Dendritic cell treated with granulocyte-macrophage colony-stimulating factor and Interleukin-4, amounts not matched to agents 40 ng/mL and 50 ng/mL, for 4 days (primary cell): ENCODE data around the gene PPIL6.
"Not testable (repeated sequence)": the region's sequence is repeated elsewhere in the genome, so short reads cannot be mapped to it uniquely, and the experiment has no call there.

ENCODE experiments used
- H3K27ac Mint-ChIP-seq: one replicate; pipeline ENCODE4 v1.8.0; 2022; ENCODE audit warnings: mild to moderate bottlenecking, mixed read lengths
- H3K27me3 Mint-ChIP-seq: one replicate; pipeline ENCODE4 v1.8.0; 2022; ENCODE audit warnings: mild to moderate bottlenecking, mixed read lengths
- H3K36me3 Mint-ChIP-seq: one replicate; pipeline ENCODE4 v1.8.0; 2022; ENCODE audit warnings: low read depth, mixed read lengths
- H3K4me1 Mint-ChIP-seq: one replicate; pipeline ENCODE4 v1.8.0; 2022; ENCODE audit warnings: low read depth, mixed read lengths
- H3K4me3 Mint-ChIP-seq: one replicate; pipeline ENCODE4 v1.8.0; 2022; ENCODE audit warnings: mild to moderate bottlenecking, moderate library complexity, mixed read lengths
- H3K9me3 Mint-ChIP-seq: one replicate; pipeline ENCODE4 v1.8.0; 2022; ENCODE audit warnings: mixed read lengths
- intact Hi-C: fragments of 100-400 bp; cut with micrococcal nuclease; formaldehyde crosslinking; loops from one replicate; pipeline ENCODE4 v1.15.0; 2022

Gene PPIL6

GRCh38 chr6:109364382-109365078, 75.9 kb downstream of the PPIL6 start:
- Mint-ChIP-seq H3K4me1 (peaks cover 33% of the 10 kb centered on the region), H3K36me3 (peaks cover 93% of the 10 kb centered on the region)
- H3K9me3 Mint-ChIP-seq, H3K4me3 Mint-ChIP-seq, H3K27me3 Mint-ChIP-seq, H3K27ac Mint-ChIP-seq, intact Hi-C loops: not testable (repeated sequence)

GRCh38 chr6:109363753-109364152, 76.7 kb downstream of the PPIL6 start:
- H3K9me3 Mint-ChIP-seq, result no peaks in the 10 kb centered on the region

GRCh38 chr6:109362102-109362884, 78.1 kb downstream of the PPIL6 start:
- Mint-ChIP-seq H3K27ac (no peak overlapping the region), H3K9me3 (no peaks in the 10 kb centered on the region), H3K4me1 (peaks cover 33% of the 10 kb centered on the region), H3K27me3 (no peaks in the 10 kb centered on the region), H3K36me3 (peaks cover 96% of the 10 kb centered on the region), H3K4me3 (no peak overlapping the region)
- intact Hi-C loops, result no loop called here

More at GRCh38 chr6:109363753-109364152, 76.7 kb downstream of the PPIL6 start:
- H3K36me3 Mint-ChIP-seq, result peaks cover 92% of the 10 kb centered on the region
- H3K4me3 Mint-ChIP-seq, result no peak overlapping the region
- H3K27ac Mint-ChIP-seq, result no peak overlapping the region
- no peaks in the 10 kb centered on the region for H3K27me3 Mint-ChIP-seq
- intact Hi-C loops, result no loop called here
- H3K4me1 Mint-ChIP-seq, result peaks cover 33% of the 10 kb centered on the region

DNA sequence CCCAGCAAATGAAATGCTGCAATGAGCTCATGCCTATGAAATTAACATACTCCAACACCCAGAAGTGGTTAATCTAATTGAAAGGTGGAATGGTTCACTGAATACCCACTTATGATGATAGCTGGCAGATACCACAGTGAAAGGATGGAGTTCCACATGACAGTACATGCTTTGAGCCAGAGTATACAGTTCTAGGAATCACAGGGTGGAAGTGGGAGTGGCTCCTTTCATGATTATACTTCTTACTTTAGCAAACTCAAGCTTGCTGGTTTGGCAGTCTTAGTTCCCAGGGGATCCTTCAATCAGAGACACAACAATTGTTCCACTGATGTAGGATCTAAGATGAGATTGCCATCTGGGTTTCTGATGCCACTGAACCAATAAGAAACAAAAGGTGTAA, 79.6 kb downstream of the PPIL6 start:
- intact Hi-C loops, result no loop called here
- peaks cover 33% of the 10 kb centered on the region for H3K4me1 Mint-ChIP-seq
- H3K27me3 Mint-ChIP-seq, result no peaks in the 10 kb centered on the region
- H3K9me3 Mint-ChIP-seq, result peaks cover 9% of the 10 kb centered on the region
- H3K27ac Mint-ChIP-seq, result no peak overlapping the region
- no peak overlapping the region for H3K4me3 Mint-ChIP-seq
- peaks cover 94% of the 10 kb centered on the region for H3K36me3 Mint-ChIP-seq

GRCh38 chr6:109360281-109360680, 80.1 kb downstream of the PPIL6 start:
- intact Hi-C loops, result no loop called here
- no peak overlapping the region for H3K4me3 Mint-ChIP-seq
- peaks cover 9% of the 10 kb centered on the region for H3K9me3 Mint-ChIP-seq
- H3K36me3 Mint-ChIP-seq, result peaks cover 89% of the 10 kb centered on the region
- peaks cover 33% of the 10 kb centered on the region for H3K4me1 Mint-ChIP-seq
- no peaks in the 10 kb centered on the region for H3K27me3 Mint-ChIP-seq
- H3K27ac Mint-ChIP-seq, result no peak overlapping the region

DNA sequence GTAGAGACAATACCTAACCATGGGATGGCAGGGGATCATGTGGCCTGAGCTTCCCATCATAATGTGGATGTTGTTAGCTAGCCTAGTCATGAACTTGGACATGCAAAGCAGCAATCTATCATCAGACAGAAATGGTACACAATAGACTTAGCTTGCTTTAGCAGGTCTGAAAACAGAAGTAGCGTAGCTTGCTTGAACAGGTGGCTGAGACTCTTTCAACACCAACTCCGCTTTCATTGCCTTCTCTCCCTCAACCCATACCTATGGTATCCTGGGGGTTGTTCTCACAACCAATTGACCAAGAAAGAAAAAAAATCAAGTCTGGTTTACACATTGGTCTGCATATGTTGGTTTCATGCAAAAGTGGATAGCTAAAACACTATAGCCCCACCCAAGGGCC, 81.2 kb downstream of the PPIL6 start:
- H3K4me3 Mint-ChIP-seq, result no peak overlapping the region
- peaks cover 9% of the 10 kb centered on the region for H3K9me3 Mint-ChIP-seq
- H3K4me1 Mint-ChIP-seq, result peaks cover 33% of the 10 kb centered on the region
- peaks cover 78% of the 10 kb centered on the region for H3K36me3 Mint-ChIP-seq
- intact Hi-C loops, result no loop called here
- no peak overlapping the region for H3K27ac Mint-ChIP-seq
- H3K27me3 Mint-ChIP-seq, result no peaks in the 10 kb centered on the region

GRCh38 chr6:109358204-109358603, 82.2 kb downstream of the PPIL6 start:
- Mint-ChIP-seq H3K9me3 (peaks cover 9% of the 10 kb centered on the region), H3K4me3 (no peak overlapping the region), H3K4me1 (peaks cover 32% of the 10 kb centered on the region), H3K27ac (no peak overlapping the region), H3K36me3 (peaks cover 68% of the 10 kb centered on the region), H3K27me3 (no peaks in the 10 kb centered on the region)
- intact Hi-C loops, result no loop called here

GRCh38 chr6:109356237-109356636, 84.2 kb downstream of the PPIL6 start:
- no peak overlapping the region for H3K4me3 Mint-ChIP-seq
- H3K27ac Mint-ChIP-seq, result no peak overlapping the region
- H3K36me3 Mint-ChIP-seq, result peaks cover 52% of the 10 kb centered on the region
- peaks cover 9% of the 10 kb centered on the region for H3K9me3 Mint-ChIP-seq
- intact Hi-C loops, result no loop called here
- H3K4me1 Mint-ChIP-seq, result peaks cover 36% of the 10 kb centered on the region
- no peaks in the 10 kb centered on the region for H3K27me3 Mint-ChIP-seq

- intact Hi-C loops, result no loop called here
- Mint-ChIP-seq H3K36me3 (peaks cover 12% of the 10 kb centered on the region), H3K4me3 (peak overlapping the region; percentile 8), H3K9me3 (peaks cover 5% of the 10 kb centered on the region), H3K27me3 (no peaks in the 10 kb centered on the region), H3K27ac (peak overlapping the region; percentile 74), H3K4me1 (peaks cover 64% of the 10 kb centered on the region)
Measured at GRCh38 chr6:109351231-109352130, 88.9 kb downstream of the PPIL6 start.

- Mint-ChIP-seq H3K9me3 (no peaks in the 10 kb centered on the region), H3K27me3 (no peaks in the 10 kb centered on the region), H3K4me3 (no peak overlapping the region), H3K27ac (no peak overlapping the region), H3K36me3 (peaks cover 7% of the 10 kb centered on the region), H3K4me1 (peaks cover 64% of the 10 kb centered on the region)
- intact Hi-C loops, result no loop called here
Measured at GRCh38 chr6:109349419-109349987, 90.9 kb downstream of the PPIL6 start.

- intact Hi-C loops, result no loop called here
- no peak overlapping the region for H3K4me3 Mint-ChIP-seq
Measured at GRCh38 chr6:109348226-109348625, 92.2 kb downstream of the PPIL6 start.

DNA sequence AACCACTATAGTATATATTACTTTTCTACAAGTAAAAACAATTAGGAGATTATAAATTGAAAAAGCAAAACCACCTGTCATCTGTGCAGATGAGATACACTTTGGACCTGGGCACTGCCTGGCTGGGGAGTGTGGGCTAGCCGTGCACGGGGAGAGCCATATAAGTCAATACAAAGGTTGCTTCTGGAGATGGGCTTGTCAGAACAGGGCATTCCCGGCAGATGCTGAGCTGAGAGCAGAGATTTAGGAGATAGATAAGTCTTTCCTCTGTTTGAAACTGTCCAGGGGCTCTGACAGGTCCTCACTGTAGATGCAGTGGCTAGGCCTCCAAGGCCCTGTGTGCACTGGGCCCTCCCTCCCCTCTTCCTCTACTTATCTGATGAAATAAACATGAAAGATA, 92.6 kb downstream of the PPIL6 start:
- peaks cover 7% of the 10 kb centered on the region for H3K36me3 Mint-ChIP-seq
- no peak overlapping the region for H3K4me3 Mint-ChIP-seq
- H3K4me1 Mint-ChIP-seq, result peaks cover 61% of the 10 kb centered on the region
- no peaks in the 10 kb centered on the region for H3K9me3 Mint-ChIP-seq
- H3K27ac Mint-ChIP-seq, result peak overlapping the region; percentile 32
- intact Hi-C loops, result no loop called here
- H3K27me3 Mint-ChIP-seq, result peaks cover 4% of the 10 kb centered on the region

More at GRCh38 chr6:109348226-109348625, 92.2 kb downstream of the PPIL6 start:
- Mint-ChIP-seq H3K9me3 (no peaks in the 10 kb centered on the region), H3K36me3 (peaks cover 7% of the 10 kb centered on the region), H3K4me1 (peaks cover 65% of the 10 kb centered on the region), H3K27ac (peak overlapping the region; percentile 32), H3K27me3 (peaks cover 4% of the 10 kb centered on the region)

DNA sequence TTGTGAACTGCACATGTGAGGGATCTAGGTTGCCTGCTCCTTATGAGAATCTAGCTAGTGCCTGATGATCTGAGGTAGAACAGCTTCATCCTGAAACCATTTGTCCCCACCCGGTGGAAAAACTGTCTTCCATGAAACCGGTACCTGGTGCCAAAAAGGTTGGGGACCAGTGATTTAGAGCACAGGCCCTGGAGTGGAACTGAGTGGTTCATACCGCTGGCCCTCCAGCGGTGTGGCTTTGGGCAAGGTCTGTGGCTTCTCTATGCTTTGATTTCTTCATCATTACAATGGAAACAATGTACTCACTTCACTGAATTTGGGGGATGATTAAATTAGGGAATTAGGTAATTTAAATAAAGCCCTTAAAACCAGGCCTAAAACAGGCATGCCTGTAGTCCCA, 94.4 kb downstream of the PPIL6 start:
- intact Hi-C loops, result no loop called here
- no peak overlapping the region for H3K27ac Mint-ChIP-seq
- H3K27me3 Mint-ChIP-seq, result peaks cover 4% of the 10 kb centered on the region
- no peak overlapping the region for H3K4me3 Mint-ChIP-seq
- H3K9me3 Mint-ChIP-seq, result no peaks in the 10 kb centered on the region
- H3K4me1 Mint-ChIP-seq, result peaks cover 54% of the 10 kb centered on the region
- peaks cover 4% of the 10 kb centered on the region for H3K36me3 Mint-ChIP-seq
